Measurements from ENCODE around the gene ENTPD2.

- TF ChIP-seq ZBTB26 (tag by site-specific recombination; optimal IDR thresholded peaks at IDR 0.05) = no peak
- TF ChIP-seq ZNF324 (tag by site-specific recombination; IDR thresholded peaks at IDR 0.05) = no peak
- TF ChIP-seq KLF10 (tag by site-specific recombination; IDR thresholded peaks at IDR 0.05) = no peak
- no peak for TF ChIP-seq CTCF (tag by site-specific recombination; IDR thresholded peaks at IDR 0.05)
- no peak for TF ChIP-seq TSHZ1 (tag by site-specific recombination; IDR thresholded peaks at IDR 0.05; ENCODE audit: borderline replicate concordance)
- TF ChIP-seq ZNF16 (tag by site-specific recombination; IDR thresholded peaks at IDR 0.05; ENCODE audit: low read depth) = no peak
- TF ChIP-seq REST (tag by site-specific recombination; IDR thresholded peaks at IDR 0.05) = no peak
- TF ChIP-seq ZNF18 (tag by site-specific recombination; IDR thresholded peaks at IDR 0.05) = no peak
- TF ChIP-seq ZNF629 (tag by site-specific recombination; IDR thresholded peaks at IDR 0.05) = no peak
- no peak for TF ChIP-seq WT1 (tag by site-specific recombination; IDR thresholded peaks at IDR 0.05)
- TF ChIP-seq ZNF48 (tag by site-specific recombination; IDR thresholded peaks at IDR 0.05) = no peak
- no peak for TF ChIP-seq ZNF830 (tag by site-specific recombination; IDR thresholded peaks at IDR 0.05; ENCODE audit: low read depth)
- no peak for TF ChIP-seq PRDM2 (tag by site-specific recombination; IDR thresholded peaks at IDR 0.05; ENCODE audit: borderline replicate concordance)
Measured at GRCh38 chr9:137040568-137040967, 13.3 kb downstream of the ENTPD2 start.
